Activated CD4-positive, alpha-beta T cell treated with anti-CD3 and anti-CD28 coated beads, Interleukin-2, amount 50 U/mL, for 1 hour (primary cell): ENCODE measurements around the gene HTR1A.

Source experiments
- DNase-seq: peaks from one replicate; pipeline ENCODE4 v3.0.0-alpha.2; 2020

The HTR1A gene

DNA sequence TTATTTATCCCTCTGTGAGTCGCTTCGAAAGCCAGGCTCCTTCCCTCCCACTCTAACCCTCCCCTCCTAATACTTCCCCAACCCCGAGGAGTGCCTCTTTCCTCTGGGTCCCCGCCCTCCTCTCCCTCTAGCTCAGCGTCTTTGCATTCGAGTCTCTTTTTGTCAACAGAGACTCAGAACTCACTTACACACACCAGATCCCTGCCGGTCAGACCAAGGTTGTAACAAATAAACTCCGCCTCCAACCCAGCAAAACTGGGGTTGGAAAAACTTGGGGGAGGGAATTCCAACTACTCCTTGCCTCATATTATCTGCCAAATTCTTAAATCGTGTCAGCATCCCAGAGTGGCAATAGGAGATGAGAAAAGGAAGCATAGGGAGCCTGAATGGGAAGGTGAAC lies at the start of gene HTR1A:
Gene HTR1A, minus strand, starts transcription at position 167 of the 400 bp plus-strand sequence. CDS start 726 bp downstream, outside the sequence.
- DNase-seq = no peak

DNA sequence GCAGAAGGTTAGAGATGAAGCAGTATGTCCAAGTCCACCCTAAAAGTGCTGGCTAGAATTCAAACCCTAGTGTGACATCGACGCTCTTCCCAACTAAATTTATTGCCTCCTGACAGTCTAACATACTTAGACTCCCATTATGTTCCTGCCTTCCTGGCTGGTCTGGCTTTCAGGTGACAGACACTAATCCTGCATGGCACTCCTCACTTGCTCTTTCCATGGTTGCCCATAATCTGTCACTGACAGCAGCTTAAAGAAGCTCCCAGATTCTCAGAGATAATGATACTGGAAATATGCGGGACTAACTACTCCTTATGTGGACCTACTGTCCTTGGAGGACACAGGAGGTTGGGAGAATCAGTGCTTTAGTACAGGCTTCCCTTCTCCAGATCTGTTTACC lies 41.7 kb upstream of the HTR1A start:
- DNase-seq = no peak

DNA sequence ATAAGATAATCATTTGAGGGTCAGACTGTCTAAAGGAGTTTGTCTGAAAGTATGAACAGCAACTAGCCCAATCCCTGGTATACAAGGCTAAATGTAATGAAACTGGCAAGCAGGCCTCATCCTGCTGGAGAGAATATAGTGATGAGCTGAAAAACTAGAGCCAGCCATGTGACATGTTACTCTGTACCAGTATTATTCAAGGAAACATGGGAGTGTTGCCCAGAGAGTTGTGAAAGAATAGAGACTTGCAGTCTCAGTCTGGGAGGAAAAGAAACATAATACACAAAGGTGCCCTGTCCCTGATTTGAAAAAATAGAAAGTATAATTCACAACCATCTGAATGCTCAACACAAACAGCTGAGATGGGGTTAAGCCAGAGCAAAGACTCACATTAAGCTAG lies 37.9 kb upstream of the HTR1A start:
- DNase-seq = no peak

DNA sequence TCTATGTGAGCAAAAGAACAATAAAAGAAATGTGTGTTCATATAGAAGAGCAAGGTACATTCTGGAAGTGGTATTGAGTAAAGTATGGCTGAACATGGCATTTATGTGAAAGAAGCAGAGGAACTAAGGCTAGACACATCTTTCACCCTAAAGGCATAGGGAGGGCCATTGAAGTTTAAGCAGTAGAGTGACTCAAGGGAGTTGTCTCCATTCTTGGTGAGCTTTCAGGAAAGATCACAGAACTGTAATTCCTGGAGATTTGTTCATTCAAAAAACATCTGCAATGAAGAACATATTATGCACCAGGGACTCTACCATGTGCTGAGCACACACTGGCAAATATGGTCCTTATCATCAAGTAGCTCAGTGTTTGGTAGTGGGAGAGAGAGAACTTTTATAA lies 24.8 kb upstream of the HTR1A start:
- DNase-seq = no peak

DNA sequence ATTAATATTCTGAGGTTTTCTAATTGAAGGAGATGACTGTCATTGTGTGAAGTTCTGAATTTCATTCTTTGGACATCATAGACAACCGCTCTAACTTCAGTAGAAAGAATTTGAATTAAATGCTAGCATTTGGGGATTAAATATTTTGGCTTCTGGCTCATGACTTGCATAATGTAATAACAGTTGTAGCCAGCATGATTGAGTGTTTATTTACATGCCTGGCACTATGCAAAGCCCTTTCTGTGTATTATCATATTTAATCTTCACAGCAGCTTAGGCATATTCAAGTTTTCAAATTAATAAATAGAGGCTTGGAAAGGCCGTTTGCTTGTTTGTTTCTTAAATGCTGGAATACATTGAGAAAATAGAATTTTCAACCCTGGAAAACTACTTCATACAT lies 19.6 kb upstream of the HTR1A start:
- no peak for DNase-seq

DNA sequence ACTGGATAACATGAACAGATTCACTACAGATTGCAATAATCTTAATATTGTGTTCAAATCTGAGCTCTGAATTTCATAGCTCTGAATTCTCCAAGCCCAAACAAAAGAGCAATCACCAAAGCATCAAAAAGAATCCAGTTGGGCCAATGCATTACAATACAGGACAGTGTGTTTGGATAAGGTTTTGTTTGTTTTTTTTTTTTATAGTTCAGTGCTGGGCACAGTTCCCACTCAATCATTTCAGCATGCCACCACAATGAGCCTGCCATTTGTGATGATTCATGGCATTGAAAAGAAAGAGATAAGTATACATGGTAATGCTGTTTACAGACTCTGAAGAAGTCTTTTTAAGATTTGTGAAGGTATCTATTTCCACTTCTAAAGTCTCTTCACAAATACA lies 1.7 kb upstream of the HTR1A start:
- no peak for DNase-seq

DNA sequence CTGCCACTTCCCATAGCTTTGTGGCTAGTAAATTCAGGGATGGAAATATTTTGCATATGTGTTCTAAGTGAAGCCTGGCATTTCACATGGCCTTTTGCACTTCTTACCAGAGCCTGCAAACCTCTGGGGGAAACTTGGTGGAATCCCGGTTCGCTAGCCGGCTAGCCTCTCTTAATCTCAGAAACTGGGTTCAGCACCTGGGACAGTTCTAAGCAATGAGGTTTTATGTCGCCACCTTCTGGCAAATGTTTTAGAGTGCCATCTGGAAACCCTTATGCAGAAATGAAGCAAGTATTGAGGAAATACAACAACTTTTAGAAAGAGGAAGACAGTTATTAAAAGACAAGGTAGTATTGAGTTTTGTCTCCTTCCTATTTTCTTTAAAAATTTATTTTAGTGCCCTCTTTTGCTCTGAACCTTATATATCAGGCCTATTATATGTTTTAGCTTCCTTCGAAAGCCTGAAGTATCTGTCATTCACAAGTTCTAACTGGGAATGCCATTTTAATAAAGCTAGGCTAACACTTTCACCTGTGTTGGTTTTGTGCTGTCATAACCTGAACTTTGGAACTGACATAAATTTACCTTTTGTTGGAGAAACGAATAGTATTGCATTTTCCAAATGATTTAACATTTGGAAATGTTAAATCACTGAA lies 963 bp upstream of the HTR1A start:
- no peak for DNase-seq

DNA sequence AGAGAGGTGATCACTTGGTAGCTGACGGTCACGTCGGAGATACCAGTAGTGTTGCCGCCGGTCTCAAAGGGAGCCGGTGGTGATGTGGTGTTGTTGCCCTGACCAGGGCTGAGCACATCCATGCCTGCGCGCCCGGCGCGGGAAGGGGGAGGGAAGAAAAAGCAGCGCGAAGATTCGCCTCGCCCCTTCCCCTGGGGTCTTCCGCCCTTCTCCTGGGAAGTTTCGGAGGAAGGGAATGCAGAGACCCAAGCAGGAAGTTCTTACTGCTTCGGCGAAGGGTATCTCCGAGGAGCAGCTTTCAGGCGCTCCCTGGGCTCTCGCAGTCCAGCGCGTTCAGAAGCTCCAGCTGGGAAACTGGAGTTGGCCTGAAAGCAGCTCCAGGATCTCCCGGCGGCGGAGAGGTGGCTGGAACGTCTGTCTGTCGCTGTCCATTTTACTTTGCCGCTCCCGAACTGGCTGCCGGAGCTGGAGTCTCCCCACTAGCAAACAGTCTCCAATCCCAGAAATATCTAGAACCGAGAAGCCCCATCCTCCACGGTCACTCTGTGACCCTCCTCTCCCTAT lies 565 bp downstream of the HTR1A start:
- DNase-seq = no peak

DNA sequence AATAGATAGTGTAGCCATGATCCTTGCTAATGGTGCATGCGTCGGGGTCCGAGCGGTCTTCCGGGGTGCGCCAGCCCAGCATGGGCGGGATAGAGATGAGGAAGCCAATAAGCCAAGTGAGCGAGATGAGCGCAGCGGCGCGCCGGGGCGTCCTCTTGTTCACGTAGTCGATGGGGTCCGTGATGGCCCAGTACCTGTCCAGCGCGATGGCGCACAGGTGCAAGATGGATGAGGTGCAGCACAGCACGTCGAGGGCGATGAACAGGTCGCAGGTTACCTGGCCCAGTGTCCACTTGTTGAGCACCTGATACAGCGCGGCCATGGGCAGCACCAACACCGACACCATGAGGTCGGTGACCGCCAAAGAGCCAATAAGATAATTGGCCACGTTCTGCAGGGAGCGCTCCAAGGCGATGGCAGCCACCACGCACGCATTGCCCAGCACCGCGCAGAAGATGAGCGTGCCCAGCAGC lies 1.1 kb downstream of the HTR1A start:
- no peak for DNase-seq

DNA sequence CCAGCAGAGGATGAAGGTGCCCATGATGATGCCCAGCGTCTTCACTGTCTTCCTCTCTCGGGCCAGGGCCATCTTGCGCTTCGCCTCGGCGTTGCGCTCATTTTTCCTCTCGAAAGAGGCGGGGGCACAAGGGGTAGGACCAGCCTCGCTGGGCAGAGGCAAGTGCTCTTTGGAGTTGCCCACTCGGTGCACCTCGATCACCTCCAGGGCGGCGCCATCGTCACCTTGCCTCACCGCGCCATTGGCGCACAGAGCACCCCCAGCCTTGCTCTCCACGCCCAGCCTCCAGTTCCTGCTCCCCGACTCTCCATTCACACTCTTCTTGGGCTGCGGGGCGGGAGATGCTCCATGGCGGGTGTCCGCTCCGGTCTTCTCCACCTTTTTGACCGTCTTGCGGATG lies 1.6 kb downstream of the HTR1A start:
- no peak for DNase-seq

DNA sequence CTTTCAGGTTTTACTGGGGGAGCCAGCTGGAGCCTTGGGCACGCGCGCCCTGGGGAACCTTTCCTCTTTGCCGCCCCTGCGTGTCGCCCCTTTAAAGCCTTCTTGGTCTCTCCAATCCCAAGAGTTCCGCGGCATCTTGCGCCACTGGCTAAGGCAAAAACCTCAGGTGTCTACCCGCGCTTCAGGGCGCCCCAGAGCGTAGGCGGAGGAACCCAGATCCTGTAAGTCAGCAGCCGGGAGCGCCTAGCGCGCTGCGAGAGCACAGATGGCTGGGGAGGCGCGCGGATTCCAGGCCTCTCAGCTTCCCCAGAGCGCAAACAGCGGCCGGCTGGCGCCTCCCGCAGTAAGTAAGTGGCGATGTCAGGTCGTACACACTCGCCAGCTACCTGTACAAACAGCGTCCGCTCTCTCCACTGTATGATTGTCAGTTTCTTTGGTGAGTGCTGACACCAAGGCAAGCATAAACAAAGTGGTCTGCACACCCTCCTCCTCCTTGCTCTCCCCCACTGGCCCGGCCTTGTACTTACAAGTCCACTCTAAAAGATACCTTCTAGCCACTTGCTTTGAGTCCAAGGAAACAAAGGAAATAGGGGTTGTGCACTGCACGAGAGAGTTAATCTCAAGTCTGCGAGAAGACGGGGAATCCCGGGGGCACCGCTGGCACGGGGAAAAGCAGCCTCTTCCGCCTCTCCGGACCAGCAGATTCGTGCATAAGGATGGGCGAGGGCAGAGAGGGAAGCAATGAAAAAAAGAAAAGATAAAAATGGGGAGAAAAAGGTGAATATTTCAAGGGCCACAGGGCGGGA lies 2.9 kb downstream of the HTR1A start:
- DNase-seq = no peak

DNA sequence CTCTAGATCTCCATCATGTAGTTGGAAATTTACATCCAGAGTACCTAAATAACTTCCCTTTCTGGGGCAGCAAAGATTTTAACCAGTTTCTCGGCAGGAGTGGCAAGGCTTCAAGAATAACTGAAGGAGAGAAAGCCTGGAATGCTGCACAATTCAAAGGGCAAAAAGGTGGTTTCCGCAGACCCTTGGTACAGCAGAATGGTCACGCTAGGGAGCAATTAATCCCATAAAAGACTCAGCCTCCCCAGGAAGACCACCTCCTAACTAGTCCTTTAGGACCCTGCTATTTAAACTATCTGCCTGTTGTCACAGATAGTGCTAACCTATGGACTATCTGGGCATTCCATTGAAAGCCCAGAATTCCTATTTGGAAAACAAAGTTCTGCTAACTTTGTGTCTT lies 3.6 kb downstream of the HTR1A start:
- DNase-seq = no peak

DNA sequence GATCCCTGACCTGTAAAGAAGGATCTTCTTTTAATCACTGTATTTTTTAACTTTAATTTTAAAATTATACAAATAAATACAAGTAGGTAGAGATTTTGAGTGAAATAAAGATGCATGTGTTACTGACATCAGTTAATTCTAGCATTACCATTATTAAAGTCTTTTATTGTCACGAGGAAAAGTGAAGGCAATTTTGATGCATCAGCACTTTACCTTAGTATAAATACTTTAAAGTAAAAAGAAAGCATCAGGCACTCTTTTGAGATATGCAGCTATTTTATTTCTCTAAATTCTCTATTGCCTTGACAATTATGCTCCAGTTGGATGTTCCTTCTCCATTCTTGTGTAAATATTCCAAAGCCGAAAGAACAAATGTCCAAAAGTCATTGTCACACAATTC lies 4.6 kb downstream of the HTR1A start:
- no peak for DNase-seq

DNA sequence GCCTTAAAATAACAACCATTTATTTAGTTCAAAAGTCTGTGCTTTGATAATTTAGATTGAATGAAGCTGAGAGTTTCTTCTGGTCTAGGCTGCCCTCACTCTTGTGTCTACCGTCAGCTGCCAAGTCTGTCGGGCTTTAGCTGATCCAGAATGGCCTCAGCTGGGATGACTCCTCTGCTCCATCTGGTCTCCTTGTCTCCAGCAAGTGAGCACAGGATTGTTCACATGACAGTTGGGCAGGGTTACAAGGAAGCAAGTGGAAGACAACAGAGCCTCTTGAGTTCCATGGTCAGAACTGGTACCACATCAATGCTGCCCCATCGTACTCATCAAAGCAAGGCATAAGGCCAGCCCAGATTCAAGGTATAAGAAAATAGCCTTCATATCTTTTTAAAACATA lies 9.0 kb downstream of the HTR1A start:
- no peak for DNase-seq

DNA sequence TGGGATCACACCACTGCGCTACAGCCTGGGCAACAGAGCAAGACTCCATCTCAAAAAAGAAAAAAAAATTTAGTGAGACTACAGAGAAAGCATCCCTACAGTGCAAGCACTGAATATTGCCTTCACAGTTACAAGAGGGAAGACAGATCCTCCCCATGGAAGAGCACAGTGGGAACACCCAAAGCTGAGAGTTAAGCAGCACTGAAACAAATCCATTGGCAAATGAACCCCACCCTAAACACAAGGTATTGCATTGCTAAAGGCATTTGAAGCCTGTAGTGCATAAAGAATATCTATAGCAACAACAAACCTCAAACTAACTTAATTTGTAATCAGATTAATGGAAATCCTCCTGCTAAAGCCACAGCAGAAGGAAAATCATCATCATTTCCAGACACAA lies 27.1 kb downstream of the HTR1A start:
- DNase-seq = no peak

DNA sequence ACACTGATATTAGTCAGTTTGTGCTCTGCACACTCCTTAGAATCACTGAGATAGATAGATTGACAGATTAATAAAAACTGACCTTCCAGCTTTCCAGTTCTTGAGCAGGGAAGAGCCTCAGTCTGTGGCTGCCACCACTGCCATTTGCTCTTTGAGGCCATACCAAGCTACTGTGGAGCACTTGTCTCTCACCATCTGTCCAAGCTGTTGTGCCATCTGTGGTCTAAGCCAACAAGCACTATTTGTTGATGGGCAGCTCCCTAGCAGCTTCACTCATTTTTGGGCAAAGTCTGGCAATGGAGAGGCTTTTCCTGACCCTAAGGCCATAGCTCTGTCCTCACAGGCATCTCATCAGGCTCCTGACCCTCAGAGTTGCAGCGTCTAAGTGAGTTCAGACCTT lies 30.4 kb downstream of the HTR1A start:
- no peak for DNase-seq

DNA sequence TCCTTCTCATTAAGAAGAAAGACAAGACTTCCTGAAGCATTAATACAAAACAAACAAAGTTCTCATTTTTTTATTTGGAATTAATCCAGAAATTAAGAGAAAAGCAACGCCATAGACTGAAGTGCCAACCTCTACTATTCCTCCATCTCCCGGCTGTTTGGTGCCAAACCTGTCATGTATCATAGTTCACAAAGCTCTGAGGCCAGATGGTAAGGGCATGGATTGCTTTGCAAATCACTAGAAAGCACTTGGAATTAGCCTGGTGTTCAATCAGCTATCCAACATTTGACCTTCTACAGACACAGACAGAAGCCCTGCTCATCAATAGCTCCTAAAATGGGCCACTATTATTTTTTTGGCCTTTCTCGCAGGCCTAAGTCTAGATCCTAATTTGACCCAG lies 33.8 kb downstream of the HTR1A start:
- DNase-seq = no peak

DNA sequence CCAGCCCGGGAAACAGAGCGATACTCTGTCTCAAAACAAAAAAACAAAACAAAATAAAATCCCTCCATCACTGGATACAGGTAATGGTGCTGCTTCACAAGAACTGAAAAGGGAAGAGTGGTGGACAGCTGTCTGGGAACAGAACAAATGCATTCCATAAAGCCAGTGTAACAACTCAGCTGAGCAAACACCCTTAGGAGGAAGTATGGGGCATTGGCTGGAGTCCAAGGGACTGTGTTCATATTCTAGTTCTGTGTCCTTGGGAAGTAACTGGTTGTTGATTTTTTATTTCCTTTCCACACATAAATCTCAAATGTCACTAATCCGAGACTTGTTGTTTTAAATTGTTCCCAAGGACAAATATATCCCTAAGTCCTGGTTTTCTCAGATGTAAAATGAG lies 38.3 kb downstream of the HTR1A start:
- DNase-seq = no peak

DNA sequence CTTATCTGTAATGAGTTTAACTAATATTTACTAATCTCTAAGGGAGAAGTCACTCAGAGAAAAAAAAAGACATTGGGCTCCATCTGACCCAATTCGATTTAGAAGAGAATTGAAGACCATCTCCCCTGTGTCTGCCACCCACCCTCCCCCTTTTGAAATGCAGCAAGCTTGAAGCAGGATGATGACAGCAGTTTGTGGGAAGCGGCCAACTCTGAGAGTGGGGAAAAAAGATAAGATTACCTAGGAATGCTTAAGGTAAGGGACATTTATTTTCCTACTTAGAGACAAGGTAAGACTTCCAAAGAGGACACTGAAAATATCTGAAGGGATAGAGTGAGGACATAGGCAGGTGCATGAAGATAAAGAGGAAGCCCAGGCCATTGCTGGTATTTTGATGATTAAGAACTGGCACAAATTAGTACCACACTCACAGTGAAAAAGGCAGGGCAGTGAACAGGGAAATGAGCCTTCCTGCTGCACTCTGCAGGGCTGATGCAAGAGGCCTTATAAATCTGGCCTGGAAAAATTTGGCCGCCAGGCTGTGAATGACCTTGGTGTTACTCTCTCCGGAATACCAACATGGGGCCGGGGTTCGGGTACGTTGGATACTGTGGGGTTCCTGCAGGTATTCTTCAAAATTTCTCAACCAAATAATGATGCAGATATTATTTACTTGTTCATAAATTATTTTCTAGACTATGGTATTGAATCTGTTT lies 42.3 kb downstream of the HTR1A start:
- no peak for DNase-seq

DNA sequence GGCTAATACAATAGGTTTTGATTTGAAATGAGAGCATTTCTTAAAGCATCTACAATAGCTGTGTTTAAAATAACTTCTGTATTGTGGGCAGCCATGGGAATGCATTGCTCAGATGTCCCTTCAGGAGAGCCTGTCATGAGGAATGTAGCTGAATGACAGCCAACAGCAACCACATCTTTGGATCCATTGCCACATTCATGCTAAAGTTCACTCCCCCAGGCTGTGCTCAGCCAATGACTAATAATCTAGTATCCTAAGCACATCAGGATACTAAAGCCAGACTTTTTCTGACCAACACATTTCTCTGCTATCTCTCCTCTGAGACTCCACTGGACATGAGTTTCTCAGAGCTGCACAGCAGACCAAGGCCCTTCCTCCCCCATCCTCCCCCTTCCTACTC lies 45.5 kb downstream of the HTR1A start:
- no peak for DNase-seq

DNA sequence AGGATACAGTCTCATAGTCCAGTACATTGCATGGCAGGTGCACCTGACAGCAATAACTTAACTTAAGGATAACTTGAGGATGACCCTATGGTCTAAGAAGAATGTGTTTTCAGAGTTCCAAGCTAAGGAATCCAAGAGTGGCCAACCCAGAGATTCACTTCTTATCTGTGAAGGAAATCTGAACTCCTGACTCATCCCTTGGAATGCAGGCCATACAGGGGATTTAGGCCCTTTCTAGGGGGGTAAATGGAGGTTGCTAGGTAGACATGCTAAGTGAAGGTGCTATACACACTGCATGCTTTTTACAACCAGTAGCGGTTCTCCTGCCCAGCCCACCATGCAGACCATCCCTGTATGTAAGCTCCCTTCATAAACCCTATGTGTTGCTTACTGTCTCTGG lies 50.4 kb downstream of the HTR1A start:
- no peak for DNase-seq
